Activated T-cell treated with anti-CD3 and anti-CD28 coated beads, Interleukin-2, amount 50 U/mL, for 48 hours (primary cell): Measurements from ENCODE around the gene AOX1.
"Not testable (repeated sequence)": the region's sequence is repeated elsewhere in the genome, so short reads cannot be mapped to it uniquely, and the experiment has no call there.

Source experiments
- DNase-seq, 2 experiments: peaks; one replicate each; pipeline ENCODE4 v3.0.0-alpha.2; 2020

The AOX1 gene

DNA sequence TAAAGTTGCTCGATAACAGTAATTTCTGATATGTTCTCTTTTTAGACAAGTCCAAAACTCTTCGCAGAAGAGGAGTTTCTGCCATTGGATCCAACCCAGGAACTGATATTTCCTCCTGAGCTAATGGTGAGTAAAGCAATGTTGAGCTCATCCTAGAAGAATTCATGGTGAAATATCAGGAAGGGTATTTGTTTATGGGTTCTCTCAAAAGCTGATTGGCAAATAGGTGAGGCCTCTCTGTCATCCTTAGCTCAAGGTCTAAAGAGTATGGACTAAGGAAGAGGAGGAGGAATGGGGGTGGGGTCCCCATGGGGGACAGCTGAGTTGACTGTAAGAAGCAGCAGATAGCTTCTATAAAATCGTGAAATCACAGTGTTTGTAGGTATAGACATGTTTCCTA is 18.2 kb downstream of the AOX1 start:
- no peak for DNase-seq

DNA sequence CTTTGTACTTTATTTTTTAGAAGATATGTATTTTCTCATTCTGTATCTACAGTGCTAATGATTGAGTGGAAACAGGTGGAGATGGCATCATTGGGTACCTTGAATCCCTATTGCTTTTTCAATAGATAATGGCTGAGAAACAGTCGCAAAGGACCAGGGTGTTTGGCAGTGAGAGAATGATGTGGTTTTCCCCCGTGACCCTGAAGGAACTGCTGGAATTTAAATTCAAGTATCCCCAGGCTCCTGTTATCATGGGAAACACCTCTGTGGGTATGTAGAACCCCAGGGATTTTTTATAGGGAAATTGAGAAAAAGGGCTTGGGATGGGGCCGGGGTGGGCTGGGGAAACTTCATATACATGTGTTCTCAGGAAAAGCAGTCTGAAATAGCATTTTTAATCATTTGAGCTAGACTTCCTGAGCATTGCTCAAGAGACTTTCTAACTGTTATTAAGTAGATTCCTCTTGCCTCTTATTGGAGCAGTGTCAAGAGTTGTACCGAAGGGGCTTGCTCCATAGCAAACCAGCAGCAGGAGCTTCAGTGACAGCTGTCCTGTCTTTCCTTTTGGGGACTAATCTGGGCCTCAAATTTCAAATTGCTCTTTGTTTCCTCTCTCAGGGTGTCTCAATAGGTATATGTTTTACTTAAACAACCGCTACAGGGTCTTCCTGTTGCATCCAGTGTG is 18.9 kb downstream of the AOX1 start:
- no peak for DNase-seq

DNA sequence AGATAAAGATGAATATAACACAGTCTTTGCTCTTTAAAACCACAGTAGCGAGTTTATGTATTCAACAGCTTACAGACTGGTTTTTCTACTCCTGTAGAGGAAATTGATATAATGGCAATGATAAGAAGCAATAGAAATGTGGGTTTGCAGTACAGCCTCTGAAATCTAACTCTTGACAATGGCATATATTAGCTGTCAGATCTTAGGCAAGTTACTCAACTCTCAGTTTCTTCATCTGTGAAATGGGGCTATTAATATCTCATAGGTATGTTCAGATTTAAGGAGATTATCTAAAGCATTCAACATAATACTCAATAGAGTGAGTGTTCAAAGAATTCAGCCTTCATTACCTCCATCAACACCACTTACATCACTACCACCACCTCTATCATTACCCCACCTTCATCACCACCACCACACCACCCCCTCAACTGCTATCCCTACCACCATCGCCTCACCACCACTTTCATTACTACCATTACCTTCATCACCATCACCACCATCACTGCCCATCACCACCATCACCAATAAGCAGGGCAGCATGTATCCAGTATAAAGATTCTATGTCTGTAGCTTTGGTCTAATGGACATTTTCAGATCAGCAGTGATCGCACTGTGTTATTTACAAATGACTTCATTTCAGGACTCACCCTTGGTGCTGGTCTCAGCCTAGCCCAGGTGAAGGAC is 22.7 kb downstream of the AOX1 start:
- no peak for DNase-seq

DNA sequence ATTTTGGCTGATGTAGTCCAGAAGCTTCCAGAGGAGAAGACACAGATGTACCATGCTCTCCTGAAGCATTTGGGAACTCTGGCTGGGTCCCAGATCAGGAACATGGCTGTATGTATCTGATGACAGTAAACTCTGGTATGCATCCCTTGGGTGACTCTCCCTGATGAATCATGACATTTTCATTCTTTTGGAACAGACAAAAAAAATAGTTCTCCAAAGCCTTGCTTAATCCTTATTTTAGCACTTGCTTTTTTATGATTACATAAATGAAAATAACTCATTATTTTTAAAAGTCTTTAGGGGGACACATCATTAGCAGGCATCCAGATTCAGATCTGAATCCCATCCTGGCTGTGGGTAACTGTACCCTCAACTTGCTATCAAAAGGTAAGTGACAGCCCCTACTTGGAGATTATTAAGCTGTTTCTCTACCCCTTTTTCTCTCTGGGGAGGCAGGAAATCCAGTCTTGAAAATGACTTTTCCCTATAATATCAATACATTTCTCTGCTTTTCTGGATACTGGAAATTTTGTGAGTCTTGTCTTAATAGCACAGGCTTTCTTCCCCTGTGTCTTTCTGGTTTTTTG is 23.3 kb downstream of the AOX1 start:
- no peak for DNase-seq

DNA sequence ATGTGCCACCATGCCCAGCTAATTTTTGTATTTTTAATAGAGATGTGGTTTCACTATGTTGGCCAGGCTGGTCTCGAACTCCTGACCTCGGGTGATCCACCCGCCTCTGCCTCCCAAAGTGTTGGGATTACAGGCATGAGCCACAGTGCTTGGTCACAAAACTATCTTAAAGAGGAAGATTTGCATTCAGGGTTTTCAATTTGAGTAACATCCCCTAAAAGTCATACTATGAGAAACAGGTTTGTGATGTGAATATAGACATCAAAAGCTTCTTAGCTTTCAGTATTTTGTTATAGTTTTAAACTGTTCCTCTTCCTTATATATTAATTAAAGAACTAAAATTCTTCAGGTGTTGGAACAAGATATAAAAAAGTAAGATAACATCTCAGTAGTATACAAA is 24.4 kb downstream of the AOX1 start:
- DNase-seq = not testable (repeated sequence)

DNA sequence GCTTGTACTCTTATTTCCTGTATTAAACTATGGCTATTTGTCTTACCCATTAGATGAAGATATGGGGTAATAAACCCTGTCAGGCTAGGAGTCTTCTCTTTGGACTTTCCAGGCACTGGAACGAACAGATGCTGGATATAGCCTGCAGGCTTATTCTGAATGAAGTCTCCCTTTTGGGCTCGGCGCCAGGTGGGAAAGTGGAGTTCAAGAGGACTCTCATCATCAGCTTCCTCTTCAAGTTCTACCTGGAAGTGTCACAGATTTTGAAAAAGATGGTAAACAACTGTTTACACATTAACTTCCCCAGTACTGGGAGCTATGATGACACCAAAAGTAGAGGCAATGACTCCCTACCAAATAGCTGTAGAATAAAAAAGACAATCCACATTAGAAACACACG is 27.9 kb downstream of the AOX1 start:
- no peak for DNase-seq

DNA sequence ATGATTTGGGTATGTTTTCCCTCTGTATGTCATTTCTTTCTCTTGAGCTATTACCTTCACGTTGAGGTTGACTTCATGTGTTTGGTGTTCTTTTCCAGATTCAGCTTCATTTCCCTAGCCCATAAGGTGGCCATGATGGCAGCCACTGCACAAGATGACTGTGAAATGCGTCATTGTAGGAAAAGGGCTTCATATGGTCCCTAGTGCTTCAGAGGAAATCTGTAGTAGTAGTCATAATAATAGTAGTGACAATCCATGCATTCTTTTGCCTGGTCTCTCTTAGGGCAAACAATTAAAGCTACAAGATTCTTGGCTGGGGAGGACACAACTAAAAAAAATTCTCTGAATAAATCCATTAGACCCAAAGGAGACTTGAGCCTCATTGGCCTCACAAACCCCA is 28.4 kb downstream of the AOX1 start:
- no peak for DNase-seq

DNA sequence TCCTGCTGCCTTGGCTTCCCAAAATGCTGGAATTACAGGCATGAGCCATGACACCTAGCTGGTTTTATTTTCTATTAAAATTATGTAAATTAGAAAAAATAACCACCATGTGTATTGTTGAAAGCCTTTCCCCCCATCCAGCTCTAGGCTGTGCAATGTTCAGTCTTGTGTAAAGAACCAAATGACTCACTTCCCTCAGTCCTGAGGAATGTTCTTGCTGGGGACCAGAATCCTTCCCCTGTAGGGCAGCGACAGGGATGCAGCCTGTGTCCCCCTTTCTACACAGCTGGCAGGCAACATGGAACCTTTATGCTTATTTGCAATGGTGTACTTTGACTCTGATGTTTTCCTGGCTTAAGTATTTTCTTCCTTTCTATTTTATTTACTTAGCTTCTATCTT is 29.4 kb downstream of the AOX1 start:
- DNase-seq = no peak

DNA sequence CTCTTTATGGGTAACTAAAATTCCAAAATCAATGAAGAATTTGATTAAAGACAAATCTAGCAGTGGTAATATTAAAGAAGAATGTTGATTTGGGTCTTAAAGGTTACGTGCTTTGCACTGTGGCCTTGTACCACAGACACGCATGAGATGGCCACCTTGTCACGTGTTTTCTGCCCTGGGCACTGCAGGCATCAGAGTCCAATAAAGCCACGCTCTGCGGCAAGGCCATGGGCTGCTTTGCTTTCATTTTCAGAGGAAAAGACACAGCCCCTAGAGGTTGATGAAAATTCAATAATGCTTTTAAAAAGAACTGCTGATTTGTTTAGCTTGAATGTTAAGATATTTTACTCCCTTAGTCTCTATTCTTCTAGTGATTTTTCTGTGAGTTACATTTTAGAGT is 30.4 kb downstream of the AOX1 start:
- no peak for DNase-seq

DNA sequence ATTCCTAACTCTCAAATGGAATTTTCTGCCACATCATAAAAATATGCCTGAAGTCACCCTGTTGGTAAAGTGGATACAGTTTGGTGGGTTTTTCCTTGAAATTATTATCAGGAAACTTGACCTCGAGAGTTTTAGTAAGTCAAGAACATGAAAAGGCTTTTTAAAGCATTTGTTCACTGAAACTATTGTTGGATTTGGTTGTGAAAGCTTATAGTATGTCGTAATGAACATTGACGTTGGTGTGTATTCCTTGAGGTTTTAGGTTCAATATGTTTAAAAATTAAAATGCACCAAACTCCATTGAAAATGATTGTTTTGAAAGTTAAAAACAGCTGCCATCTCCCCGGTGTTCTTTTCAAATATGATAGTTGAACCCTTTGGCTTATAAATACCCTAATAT is 30.8 kb downstream of the AOX1 start:
- no peak for DNase-seq

DNA sequence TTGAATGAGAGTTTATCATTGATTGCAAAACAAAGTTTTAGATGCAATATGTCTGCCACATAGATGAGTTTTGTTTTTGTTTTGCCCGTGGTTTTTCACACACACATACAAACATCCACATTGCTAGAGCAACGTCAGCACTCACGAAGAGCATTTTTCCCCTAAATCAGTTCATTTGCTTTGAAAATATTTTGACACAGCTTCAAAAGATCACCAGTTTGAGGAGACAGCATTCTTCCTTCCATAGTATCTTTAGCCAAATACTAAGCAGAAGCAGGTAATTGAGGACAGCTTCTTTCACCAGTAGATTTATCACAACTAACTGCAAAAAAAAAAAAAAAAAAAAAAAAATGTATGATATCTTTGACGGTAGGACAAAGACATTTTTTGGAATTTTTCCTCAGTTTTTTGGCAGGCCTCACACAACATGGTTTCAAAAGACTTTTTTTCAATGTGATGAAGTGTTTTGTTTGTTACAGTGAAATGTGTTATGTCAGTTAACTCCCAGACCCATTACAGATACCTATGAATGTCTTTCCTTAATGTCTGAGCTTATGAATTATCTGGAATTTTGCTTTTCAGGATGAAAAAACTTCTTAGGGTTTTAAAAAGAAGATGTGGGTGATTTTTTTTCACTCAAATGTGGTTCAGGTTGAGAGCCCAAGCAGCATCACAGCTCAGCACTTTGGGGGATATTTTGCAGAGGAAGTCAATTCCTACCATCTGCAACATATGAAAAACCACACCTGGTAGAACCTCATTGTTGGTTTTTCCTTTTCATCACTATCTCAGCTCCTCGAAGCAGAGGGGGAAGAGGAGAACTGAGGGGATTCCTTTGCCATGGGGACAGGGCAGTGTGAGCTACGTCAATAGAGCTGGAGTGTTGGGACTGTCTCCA is 31.6 kb downstream of the AOX1 start:
- DNase-seq = no peak

DNA sequence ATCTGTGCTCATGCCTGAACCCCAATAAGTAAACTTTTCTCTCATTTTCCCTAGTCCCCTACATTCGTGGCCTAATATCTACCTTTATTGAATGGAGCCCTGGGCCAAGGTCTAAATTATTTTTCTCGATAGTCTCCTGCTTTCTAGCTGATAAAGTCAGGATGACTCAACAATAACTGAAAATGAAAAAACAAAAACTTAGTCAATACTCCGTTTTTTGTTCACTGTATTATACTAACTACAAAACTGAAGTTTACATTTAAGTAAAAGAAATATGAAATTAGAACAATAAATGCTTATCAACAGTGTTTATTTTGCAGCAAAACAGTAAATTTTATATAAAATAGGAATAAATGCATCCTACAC is 32.2 kb downstream of the AOX1 start:
- no peak for DNase-seq

DNA sequence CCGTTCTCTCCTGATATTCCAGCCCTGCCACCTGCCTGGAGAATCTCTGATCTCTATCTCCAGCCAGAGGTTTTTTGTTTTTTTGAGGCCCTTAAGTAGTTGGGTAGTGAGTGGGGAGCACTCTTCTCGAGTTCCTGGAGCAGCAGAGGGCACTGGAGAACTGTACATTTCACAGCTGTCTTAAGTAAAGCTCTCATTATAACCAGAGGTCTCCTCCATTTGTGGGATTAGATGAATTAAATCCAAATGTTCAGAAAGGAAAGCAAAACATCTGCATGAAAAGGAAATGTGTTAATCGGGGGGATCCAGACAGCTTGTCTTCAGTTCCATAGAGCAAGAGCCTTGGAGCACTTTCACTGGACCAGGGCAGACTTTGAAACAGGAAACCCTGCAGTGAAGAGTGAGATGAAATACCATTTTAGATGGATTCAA is 32.8 kb downstream of the AOX1 start:
- no peak for DNase-seq

DNA sequence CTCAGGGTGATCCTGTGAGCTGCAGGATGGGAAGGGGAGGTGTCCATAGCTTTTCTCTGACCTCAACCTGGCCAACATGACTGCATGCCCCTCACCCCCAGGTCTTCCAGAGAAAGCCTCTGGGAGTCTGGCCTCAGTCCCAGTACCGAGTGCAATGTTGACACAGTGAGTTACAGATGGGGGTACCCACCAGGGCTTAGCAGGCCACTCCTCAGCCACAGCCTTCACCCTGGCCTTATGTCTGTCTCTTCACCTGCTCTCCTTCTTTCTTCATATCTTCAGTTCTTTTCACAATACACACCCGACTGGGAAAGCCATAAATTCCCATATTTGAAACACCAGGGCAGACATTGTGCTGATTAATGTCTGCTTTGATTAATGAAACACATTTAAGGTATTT is 33.5 kb downstream of the AOX1 start:
- DNase-seq = no peak

DNA sequence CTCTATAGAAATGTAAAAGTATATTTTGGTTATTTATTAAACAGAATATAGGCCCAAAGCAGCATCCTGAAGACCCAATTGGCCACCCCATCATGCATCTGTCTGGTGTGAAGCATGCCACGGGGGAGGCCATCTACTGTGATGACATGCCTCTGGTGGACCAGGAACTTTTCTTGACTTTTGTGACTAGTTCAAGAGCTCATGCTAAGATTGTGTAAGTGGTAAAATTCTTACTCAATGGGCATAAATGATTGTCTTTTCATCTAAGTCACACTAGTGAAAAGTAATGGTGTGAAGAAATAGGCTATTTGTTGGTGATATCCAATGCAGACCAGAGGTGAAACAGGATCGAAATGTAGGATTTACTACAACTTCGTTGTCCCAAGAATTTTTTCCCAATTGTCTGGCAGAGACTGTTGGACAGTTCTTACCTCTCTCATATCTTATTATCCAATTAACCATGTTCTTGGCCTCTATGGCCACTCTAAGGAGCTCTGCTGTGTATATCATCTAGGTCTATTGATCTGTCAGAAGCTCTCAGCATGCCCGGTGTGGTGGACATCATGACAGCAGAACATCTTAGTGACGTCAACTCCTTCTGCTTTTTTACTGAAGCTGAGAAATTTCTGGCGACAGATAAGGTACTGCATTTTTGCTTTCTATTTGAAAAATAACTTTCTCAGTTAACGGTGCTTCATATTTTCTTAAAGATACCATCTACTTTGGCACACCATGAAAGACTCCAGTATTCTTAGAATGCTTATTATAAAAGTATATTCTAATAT is 35.0 kb downstream of the AOX1 start:
- DNase-seq = no peak

DNA sequence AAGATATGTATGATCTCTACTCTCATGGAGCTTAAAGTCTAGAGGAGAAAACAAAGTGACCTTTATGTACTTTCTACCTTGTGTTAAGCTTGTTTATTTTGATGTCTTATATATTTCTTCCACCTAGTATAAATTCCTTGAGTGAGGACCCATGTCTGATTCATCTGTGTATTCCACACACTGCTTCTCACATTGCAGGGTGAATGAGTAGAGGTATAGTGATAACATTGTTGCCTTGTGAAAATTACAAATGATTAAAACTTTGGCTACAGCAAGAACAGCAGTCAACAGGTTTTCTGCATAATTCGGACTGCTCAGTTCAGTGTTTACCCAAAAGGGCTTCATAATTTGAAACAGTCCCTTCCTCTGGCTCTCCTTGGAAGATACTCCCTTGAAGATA is 36.3 kb downstream of the AOX1 start:
- no peak for DNase-seq

DNA sequence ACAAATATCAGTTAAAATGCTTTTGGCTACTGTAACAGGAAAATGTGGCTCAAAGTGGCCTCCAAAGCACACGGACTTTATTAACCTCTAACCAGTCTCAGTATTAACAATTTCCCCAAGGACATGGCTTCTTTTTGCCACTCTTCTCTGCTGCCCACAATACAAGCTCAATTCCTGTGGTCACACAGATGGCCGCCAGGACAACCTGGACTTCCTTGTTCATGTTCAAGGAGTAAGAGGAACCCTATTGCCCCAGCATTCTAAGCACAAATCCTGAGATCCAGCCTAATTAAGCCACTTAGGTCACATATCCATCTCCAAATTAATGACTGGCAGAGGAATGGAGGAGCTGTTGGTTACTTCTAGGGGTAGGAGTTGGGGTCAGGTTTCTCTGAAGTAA is 38.2 kb downstream of the AOX1 start:
- no peak for DNase-seq

DNA sequence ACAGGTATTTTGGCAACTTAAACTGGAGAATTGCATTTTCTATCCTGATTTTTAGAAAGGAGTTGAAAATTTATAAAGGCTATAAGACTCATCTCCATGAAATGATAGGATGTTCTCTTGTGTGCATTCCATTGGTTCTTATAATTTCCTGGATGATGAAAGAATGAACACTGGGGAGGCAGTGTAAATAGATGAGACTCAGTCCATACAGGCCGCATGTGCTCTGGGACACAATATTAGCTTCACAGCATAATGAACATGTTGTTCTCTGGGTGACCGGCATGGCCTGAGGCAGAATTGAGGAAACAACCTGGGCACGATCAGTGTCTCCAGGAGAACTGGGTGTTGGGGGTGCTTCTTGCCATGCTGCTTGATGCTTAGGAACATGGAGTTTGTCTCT is 38.8 kb downstream of the AOX1 start:
- no peak for DNase-seq

DNA sequence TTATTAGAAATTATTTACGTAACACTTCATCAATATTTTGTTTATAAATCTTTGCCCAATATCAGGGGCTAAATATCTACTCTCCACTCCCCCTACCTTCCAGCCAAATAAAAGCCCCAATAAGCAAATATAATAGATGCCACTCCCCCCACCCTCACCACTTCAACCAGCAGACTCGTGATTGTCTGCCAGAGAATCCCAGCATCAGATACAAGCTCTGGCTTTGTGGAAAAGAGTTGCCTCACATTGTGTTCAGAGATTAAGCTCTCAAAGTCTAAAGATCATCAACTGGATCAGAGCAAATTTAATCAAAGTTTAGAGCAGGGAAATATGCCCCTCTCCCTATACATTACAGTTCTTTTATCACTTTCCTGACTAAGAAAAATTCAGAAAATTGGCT is 39.5 kb downstream of the AOX1 start:
- DNase-seq = no peak

DNA sequence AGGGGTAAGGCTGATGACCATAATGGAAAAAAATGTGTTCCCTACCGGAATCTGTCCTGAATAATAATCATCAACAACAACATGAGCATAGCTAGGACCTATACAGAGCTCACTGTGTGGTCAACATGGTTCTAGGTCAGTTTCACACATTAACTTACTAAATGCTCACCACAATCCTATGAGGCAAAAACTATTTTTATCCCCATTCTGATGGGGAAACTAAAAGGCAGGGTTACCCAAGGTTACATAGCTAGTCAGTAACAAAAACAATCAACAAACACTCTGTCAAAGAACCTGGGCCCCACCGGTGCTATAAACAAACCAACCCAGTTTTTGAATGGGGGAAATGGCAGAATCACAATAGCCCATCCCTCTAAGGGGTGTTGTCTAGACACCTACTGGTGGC is 40.1 kb downstream of the AOX1 start:
- DNase-seq = no peak

DNA sequence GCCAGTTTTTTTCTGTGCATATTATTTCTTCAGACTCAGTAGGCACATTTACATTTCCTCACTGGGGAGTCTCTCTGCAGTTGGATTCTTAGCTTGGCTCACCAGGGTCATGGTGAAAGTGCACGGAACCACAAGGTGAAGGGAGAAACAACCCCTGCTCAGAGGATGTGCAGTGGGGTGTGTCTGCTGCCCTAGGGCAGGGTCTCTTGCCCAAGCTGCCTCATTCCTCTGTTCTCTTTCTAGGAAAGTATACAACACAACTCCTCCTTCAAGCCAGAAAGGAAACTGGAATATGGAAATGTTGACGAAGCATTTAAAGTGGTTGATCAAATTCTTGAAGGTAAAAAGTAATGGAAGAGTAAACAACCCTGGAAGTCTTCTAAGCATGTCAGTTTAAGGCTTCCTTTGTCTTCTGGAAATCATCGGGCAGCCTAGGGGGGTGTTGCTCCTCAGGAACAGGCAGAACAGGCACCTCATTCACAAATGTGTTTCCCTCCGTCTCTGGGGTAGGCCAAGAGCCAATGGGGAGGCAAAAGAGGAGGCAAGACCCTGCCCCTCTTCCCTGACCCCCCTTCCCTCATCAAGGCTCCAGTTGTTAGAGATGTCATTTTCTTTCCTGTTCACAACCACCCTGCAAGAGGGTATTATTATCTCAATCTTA is 41.4 kb downstream of the AOX1 start:
- DNase-seq = no peak

DNA sequence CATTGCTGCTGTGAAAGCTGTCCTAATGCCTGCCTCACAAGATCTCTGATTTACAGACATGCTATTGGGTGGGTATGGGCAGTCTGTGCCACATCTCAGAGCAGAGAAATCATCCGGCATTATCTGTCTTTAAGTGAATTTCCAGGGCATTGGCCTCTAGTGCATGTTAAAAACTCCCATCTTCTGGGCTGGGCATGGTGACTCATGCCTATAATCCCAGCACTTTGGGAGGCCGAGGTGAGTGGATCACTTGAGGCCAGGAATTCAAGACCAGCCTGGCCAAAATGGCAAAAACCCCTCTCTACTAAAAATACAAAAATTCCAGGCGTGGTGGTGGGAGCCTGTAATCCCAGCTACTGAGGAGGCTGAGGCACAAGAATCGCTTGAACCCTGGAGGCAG is 42.6 kb downstream of the AOX1 start:
- DNase-seq = not testable (repeated sequence)
